IPS DF 19.7 (cell line): ENCODE measurements around the gene YTHDF2.
"Not testable (repeated sequence)": the region's sequence is repeated elsewhere in the genome, so short reads cannot be mapped to it uniquely, and the experiment has no call there.

Experiments used
- DNase-seq: peaks from one replicate; pipeline ENCODE4 v3.0.0-alpha.2; 2013; ENCODE audit warnings: low read depth, low spot score

Gene YTHDF2

DNA sequence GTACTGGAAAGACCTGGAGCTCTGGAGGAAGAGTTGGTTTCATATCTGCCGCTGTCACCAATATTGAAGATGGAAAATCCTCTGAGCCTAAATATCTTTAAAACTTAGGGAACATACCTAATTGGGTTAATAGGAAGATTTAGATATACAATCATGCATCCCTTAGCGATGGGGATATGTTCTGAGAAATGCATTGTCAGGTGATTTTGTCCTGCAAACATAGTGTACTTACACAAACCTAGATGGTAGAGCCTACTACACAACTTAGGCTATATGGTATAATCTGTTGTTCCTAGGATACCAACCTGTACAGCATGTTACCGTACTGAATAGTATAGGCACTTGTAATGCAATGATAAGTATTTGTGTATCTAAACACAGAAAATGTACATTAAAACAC is 22.5 kb downstream of the YTHDF2 start:
- DNase-seq, result no peak

DNA sequence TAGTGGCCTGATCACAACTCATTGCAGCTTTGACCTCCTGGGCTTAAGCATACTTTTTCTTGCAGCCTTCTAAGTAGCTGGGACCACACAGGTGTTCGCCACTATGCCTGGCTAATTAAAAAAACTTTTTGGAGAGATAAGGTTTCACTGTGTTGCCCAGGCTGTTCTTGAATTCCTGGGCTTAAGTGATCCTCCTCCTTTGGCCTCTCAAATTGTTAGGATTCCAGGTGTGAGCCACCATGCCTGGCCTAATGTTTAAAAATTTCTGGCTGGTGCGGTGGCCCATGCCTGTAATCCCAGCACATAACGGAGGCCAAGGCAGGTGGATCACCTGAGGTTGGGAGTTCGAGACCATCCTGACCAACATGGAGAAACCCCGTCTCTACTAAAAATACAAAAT is 24.4 kb downstream of the YTHDF2 start:
- DNase-seq, result no peak

DNA sequence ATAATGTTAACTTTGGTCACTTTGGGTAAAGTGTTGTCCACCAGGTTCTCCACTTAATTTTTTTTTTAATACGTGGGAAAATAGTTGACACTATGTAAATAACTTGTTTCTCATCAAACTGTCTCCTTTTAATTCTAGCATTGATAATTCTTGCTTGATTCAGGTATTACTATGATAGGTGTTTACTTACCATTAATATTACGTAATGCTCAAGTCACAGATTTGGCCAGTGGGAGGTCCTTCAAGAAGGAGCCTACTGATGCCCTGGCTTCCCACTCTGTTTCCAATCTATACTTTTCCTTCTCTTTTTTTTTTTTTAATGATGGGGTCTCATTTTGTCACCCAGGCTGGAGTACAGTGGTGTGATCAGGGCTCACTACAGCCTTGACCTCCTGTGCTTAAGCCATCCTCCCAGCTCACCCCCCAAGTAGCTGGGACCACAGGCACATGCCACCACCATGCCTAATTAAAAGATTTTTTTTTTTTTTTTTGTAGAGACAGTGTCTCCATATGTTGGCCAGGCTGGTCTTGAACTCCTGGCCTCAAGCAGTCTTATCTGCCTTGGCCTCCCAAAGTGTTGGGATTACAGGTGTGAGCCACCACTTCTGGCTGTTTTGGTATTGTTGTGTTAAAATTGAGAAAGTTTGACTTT is 29.9 kb downstream of the YTHDF2 start:
- no peak for DNase-seq

DNA sequence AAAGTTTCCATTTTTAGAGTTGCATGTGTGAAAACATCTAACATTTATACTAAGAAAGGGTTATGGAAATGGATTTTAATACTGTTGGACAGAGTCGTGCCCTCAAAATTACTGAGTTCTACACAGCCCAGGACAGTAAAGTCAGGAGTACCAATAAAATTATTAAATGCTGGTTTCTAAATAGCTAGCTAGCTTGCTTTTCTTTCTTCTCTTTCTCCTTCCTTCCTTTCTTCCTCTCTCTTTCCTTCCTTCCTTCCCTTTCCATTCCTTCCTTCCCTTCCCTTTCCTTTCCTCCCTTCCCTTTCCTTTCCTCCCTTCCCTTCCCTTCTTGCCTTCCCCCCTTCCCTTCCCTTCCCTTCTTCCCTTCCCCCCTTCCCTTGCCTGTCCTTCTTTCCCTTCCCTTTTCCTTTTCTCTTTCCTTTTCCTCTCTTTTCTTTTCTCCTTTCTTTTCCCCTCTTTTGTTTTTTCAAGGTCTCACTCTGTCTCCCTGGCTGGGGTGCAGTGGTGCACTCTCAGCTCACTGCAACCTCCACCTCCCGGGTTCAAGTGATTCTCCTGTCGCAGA is 33.9 kb downstream of the YTHDF2 start:
- no peak for DNase-seq

DNA sequence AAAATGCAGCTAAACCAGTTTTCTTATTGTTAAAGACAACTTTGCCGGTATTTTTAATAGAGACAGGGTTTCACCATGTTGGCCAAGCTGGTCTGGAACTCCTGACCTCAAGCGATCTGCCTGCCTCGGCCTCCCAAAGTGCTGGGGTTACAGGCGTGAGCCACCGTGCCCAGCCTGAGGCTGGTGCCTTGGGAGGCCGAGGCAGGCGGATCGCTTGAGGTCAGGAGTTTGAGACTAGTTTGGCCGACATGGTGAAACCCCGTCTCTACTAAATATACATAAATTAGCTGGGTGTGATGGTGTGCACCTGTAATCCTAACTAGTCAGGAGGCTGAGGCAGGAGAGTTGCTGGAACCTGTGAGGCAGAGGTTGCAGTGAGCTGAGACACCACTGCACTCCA is 35.2 kb downstream of the YTHDF2 start:
- not testable (repeated sequence) for DNase-seq

DNA sequence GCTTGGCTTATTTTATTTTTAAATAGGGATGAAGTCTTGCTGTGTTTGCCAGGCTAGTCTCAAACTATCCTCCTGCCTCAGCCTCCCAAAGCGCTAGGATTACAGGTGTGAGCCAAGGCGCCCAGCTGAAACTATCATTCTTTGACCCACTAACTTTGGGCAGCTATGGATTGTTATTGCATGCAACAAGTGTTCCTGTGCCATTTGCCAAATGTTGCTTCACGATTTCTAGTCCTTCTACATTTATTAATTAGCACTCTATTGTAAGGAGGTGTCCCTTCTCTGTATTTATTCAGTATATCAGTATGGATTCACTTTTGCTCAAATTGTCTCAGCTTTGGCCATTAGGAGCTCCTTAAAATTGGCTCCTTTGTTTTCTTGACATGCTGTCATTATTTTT is 36.4 kb downstream of the YTHDF2 start:
- DNase-seq, result no peak

DNA sequence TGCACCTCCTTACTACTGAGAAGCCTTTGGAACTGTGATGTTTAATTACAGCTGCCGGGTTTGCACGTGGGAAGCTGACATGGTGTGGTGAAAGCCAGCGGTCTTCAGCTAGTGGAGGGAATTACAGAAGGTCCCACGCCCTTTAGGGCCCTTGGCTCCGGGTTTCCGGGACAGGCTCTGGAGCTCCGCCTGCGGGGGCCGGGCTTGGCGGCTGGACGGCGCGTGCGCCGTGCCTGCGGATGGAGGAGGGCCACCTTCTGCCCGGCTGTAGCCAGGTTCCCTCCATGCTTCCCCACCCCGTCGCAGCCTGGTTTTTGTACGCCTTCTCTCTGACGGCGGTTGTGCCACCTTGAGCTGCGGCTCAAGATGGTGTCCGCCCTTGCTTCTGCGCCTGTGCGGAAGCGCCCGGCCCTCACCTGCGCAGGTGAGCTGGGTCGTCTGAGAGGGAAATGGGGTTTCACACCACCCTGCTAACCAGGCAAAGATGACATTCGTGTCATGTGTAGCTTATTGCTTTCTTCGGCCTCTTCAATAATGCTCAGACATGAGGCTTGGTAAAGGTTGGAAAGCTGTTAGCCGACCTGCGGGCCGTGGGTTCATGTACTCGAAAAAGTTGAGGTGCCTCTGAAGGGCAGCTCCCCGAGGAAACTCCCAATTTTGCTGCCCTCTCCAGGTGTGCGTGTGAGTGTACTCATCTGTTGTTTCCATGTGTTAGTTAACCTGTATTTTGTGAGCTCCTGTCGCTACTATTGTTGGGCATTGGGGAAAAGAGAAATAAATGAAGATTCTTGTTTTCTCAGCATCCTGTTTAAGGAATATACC is 38.6 kb downstream of the YTHDF2 start:
- DNase-seq, result no peak

DNA sequence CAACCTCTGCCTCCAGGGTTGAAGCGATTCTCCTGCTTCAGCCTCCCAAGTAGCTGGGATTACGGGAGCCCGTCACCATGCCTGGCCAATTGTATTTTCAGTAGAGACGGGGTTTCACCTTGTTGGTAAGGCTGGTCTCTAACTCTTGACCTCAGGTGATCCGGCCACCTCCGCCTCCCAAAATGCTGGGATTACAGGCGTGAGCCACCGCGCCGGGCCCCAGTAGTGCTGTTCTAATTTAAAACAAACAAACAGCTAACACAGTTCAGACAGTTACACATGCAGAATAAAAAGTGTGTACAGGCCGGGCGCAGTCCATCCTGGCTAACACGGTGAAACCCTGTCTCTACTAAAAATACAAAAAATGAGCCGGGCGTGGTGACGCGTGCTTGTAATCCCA is 39.6 kb downstream of the YTHDF2 start:
- DNase-seq, result no peak

DNA sequence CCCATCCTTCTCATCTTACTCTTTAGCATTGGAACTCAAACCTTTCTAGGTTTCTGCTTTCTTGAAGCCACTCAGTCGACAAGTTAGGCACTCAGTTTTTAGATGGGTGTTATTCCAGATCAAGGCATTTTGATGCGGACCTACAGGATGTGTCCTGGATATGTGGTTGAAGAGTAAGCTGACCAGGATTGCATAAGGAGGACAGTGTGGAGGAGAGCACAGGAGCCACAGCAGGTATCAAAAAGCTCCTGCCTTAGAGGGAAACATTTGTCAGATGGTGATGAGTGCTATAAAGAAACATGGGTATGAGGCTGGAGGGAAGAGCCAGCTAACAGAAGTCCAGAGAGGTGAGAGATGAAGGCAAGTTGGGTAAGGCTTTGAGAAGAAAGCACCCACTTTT is 41.3 kb downstream of the YTHDF2 start:
- DNase-seq, result no peak

DNA sequence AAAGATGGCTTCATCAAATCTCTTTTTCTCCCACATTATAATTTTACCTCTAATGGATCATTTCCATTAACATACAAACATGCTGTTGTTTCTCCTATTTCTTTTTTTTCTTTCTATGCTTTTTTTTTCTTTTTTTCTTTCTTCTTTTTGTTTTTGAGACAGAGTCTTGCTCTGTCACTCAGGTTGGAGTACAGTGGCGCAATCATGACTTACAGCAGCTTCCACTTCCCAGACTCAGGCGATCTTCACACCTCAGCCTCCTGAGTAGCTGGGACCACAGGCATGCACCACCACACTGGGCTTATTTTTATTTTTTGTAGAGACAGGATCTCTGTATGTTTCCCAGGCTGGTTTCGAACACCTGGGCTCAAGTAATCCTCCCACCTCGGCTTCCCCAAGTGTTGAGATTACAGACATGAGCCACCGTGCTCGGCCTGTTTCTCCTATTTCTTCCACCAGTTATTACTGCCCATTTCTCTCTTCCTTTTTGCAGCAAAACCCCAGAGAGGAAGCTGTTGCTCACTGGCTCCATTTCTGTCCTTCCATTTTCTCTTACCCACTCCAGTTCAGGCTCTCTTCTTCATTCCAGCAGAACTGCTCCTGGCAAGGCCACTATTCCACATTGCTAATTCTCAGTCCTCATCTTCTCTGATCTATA is 43.1 kb downstream of the YTHDF2 start:
- no peak for DNase-seq

DNA sequence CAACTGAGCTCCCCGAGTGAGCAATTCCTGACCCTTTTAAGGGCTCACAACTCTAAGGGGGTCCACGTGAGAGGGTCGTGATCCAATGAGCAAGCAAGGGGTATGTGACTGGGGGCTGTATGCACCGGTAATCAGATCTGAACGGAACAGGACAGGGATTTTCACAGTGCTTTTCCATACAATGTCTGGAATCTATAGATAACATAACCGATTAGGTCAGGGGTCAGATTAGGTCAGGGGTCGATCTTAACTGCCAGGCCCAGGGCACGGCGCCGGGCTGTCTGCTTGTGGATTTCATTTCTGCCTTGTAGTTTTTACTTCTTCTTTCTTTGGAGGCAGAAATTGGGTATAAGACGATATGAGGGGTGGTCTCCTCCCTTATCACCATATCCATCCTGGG is 44.6 kb downstream of the YTHDF2 start:
- DNase-seq, result no peak

DNA sequence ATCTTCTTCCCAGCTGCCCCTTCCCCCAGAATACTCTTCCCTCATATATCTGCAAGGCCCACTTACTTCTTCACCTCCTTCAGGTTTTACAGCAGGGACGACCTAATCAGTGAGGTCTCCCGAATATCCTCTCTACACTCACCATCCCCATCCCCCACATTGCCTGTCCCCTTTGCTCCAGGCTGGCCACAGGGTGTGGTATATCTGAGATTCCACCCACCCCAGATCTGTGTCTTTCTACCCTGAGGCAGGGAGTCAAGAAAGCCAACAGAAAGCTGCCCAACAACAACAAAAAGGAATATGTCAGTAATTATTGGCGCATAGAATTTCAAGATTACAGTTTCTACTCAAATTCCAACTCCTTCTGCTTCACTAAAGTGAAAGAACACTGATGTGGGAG is 45.3 kb downstream of the YTHDF2 start:
- DNase-seq, result no peak

DNA sequence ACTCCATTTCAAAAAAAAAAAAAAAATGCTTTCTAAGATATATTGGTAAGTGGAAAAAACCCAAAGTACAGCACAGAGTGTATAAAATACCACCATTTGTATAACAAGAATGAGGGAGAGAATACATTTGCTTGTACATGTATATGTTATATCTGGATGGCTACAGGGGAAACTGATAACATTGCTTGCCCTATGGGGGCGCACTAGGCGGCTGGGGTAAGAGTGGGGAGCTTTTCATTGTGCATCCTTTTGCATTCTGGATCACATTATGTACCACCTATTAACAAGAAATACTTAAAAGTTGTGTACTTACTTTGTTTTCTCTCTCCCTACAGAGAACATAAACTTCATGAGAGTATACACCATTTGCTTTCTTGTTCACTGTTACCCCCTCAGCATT is 46.6 kb downstream of the YTHDF2 start:
- DNase-seq, result no peak

DNA sequence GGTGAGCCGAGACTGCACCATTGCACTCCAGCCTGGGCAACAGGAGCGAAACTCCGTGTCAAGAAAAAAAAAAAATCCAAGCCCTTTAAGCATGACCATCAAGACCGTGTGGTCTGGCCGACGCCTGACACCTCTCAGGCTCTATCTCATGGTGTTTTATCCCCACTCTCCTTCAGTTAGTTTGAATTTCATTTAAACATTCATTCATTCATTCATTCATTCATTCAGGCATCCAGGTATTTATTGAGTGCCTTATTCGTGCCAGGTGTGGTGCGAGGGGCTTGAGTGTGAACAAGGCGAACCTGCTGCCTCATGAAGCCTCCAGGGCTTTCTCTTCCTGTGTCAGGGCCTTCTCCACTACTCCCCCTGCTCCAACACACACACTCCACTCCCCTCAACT is 52.7 kb downstream of the YTHDF2 start:
- no peak for DNase-seq

DNA sequence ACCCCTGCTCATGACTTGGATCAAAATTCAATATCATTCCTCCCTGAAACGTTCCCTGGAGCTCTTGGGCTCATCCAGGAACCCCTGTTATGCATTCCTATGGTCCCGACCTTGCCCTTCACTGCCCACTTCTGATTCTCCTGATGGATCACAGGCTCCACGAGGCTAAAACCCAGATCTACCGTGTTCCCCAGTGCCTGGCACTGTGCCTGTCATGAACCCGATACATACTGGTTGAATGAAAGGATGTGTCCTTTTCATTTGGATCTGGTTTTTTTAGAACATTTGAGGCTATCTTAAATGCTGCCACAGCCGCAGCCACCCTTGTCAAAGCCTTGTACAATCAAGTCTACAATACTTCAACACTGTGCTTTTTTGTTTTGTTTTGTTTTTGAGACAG is 53.1 kb downstream of the YTHDF2 start:
- no peak for DNase-seq

DNA sequence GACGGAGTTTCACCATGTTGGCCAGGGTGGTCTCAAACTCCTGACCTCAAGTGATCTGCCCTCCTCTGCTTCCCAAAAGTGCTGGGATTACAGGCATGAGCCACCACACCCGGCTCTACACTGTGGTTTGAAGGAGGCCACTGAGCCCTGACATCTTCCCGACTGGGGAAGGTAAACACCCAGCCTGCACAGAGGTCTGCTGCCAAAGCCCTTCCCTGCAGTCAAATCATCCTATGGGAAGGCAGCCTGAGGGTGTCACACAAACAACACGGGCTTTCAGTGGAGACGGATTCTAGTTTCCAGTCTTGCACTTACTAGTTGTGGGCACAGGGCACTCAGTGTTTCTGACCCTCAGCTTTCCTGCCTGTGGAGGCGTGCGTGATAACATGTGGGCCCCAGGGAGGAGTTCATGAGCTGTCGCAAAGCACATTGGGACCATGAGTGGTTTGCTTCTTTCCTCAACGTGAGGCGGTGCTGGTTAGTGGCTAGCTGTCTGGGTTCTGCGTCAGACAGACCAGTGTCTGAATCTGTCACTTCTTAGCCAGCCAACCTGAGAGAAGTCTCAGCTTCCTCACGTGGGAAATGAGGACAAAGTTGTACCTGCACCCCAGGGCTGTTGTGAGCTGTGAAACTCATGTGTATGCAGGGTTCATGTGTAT is 53.8 kb downstream of the YTHDF2 start:
- DNase-seq, result no peak

DNA sequence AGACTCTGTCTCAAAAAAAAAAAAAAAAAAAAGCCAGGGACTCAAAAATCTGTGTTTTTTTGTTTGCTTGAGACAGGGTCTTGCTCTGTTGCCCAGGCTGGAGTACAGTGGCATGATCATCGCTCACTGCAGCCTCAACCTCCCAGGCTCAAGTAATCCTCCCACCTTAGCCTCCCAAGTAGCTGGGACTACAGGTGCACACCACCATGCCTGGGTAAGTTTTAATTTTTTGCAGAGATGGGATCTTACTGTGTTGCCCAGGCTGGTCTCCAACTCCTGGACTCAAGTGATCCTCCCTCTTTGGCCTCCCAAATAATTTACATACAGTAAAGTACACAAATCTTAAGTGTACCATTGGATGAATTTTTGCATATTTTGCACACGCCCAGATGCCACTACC is 55.2 kb downstream of the YTHDF2 start:
- DNase-seq, result not testable (repeated sequence)

DNA sequence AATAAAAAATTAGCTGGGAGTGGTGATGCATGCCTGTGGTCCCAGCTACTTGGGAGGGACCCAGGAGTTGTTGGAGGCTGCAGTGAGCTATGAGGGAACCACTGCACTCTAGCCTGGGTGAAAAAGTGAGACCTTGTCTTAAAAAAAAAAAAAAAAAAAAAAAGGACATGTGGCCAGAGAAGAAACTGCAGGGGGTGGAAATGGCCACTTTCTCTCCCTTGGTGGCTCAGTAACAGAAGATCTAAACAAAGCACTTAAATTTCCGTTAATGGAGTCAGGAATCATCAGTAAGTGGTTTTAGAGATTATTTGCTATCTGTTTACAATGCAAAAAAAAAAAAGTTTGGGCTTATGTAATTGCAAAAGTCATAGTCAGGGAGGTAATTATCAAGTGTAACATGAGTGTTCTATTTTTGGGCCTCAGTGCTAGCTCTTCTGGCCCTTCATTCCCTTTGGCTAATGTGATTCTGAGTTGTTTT is 55.9 kb downstream of the YTHDF2 start:
- no peak for DNase-seq

DNA sequence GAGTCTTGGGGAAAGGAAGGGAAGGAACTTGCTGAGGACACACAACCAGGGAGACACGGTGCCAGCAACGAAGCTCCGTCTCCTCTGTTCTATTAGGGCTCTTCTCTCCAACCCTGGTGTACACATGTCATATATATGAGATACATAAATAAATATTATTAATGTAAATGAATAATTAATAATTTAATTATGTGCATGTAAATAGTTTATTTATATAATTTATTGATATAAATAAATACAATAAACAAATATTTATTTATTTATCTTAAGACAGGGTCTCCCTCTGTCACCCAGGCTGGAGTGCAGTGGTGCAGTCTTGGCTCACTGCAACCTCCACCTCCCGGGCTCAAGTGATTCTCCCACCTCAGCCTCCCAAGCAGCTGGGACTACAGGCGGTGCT is 57.8 kb downstream of the YTHDF2 start:
- not testable (repeated sequence) for DNase-seq

DNA sequence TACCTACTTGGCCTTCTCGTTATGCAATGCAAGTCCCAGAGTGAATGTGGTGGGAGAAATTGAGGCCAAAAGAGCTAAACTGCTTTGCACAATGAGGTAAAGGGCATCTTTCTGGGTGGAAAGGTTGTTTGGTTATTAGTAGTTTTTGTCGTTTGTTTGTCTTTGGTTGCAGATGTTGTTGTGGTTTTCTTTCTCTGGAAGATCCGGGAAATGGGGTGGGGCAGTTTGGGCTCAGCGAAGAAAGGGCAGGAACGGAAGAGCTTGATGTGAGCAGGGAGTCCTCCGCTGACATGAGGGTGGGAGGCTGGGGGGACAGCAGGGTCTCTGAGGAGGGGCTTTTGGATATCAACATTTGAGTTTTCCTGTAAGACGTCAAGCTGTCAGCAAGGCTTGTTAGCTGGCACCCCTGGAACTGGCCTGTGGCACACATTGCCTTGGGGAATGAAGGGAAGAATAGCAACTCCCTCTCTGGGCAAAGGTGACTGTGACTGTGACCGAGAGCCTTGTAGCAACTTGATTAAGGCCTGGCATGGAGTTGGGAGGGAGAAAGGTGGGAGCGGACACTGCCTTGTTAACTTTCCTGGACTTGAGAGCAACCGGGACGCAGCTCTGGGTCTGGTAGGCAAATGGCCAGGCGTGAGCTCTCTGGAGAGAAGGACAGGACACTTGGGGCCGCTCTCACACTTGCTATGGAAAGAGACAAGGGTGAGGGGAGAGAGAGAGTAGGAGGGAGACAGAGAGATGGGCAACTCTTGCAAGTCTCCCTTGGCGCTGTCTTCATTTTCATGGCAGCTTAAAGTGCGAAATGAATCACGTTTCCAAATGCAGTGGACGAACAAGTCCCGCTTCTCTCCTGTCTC is 59.8 kb downstream of the YTHDF2 start:
- DNase-seq, result no peak

DNA sequence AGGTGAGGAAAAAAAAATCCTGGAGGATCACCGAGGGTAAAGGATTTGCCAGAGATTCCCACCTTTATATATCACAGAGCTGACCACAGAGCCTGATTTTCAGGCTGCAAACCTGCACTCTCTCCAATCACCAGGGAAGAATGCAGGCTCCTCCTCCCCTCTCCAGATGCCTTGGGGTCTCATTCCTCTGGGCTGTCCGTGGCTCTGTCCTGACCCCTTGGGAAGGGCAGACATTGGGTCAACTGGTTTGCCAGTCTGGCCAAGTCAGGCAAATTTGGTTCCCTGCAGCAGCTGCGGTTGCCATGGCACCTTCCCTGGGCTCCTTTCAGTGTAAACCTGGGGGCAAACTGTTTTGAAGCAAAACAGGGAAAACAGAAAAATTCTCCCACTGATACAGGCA is 63.6 kb downstream of the YTHDF2 start:
- no peak for DNase-seq
